ENCODE measurements around the gene LRRC3. TPM values are rescaled to one million over a fixed set of nuclear protein-coding genes. Genes with fewer than 3 reads are reported as not detected.

Gene LRRC3, protein sequence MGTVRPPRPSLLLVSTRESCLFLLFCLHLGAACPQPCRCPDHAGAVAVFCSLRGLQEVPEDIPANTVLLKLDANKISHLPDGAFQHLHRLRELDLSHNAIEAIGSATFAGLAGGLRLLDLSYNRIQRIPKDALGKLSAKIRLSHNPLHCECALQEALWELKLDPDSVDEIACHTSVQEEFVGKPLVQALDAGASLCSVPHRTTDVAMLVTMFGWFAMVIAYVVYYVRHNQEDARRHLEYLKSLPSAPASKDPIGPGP
- total RNA-seq = 5.8 TPM

DNA sequence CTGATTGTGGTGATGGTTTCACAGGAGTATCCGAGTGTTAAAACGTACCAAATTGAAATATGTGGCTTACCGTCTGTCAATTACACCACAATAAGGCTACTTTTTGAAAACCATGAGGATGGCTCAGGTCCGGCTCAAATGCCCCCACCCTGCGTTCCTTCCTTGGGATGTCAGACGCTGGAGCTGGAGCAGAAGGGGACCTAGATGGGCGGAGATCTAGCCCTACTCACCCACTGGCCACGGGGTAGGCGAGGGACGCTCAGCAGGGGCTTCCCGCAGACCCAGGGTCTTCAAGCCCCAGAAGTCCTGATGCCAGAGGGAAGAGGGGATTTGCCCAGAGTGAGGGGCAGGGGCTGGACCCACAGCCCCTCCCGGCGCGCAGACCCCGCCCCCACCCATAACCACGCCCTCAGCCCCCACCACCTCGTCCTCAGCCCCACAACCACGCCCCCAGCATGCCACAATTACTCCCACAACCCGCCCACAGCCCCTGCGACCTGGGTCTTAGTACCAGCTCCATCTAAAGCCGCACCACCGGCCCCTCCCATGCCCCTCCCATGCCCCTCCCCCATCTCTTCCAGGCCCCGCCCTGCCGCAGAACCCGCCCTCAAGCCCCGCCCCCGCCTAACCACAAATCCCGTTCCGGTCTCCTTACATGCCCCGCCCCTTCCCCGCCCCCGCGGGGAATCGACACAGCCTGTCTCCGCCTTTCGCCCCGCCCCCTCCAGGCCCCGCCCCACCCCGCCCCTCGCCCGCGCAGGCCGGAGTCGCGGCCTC is at the start of gene LRRC3:
TSS of gene LRRC3 (plus strand) at position 764 of the 777 bp plus-strand sequence. CDS start 1,135 bp downstream, outside the sequence.

Small RNA genes within 50 kb of the gene (small RNA-seq; reads per million reads assigned to genes)
- gene RF00285 = not detected

Other genes with a start within 250 kb of the LRRC3 start
- gene ICOSLG, start 214.6 kb upstream of the LRRC3 start, total RNA-seq = 0.69 TPM
- gene DNMT3L, start 193.6 kb upstream of the LRRC3 start, total RNA-seq = not detected
- 0.23 TPM for gene AIRE, start 169.6 kb upstream of the LRRC3 start, total RNA-seq
- gene PFKL, start 155.5 kb upstream of the LRRC3 start, total RNA-seq = 133 TPM
- 10.4 TPM for gene CFAP410, start 116.1 kb upstream of the LRRC3 start, total RNA-seq
- 9.2 TPM for gene TRPM2, start 101.9 kb upstream of the LRRC3 start, total RNA-seq
- gene KRTAP10-1, start 84.7 kb downstream of the LRRC3 start, total RNA-seq = not detected
- not detected for gene KRTAP10-2, start 96.0 kb downstream of the LRRC3 start, total RNA-seq
- not detected for gene KRTAP10-3, start 103.3 kb downstream of the LRRC3 start, total RNA-seq
- gene KRTAP10-4, start 118.2 kb downstream of the LRRC3 start, total RNA-seq = not detected
- gene KRTAP10-5, start 125.1 kb downstream of the LRRC3 start, total RNA-seq = not detected
- gene KRTAP10-6, start 137.0 kb downstream of the LRRC3 start, total RNA-seq = not detected
- gene KRTAP10-7, start 145.1 kb downstream of the LRRC3 start, total RNA-seq = not detected
- gene KRTAP10-8, start 156.6 kb downstream of the LRRC3 start, total RNA-seq = not detected
- not detected for gene KRTAP10-9, start 171.6 kb downstream of the LRRC3 start, total RNA-seq
- gene KRTAP10-10, start 181.8 kb downstream of the LRRC3 start, total RNA-seq = not detected
- not detected for gene KRTAP10-11, start 190.9 kb downstream of the LRRC3 start, total RNA-seq
- not detected for gene KRTAP12-4, start 199.1 kb downstream of the LRRC3 start, total RNA-seq
- not detected for gene KRTAP12-3, start 202.4 kb downstream of the LRRC3 start, total RNA-seq
- gene KRTAP12-2, start 211.4 kb downstream of the LRRC3 start, total RNA-seq = not detected
- not detected for gene KRTAP12-1, start 226.7 kb downstream of the LRRC3 start, total RNA-seq
- gene KRTAP10-12, start 241.7 kb downstream of the LRRC3 start, total RNA-seq = not detected

All from diencephalon (tissue), 1 donor.